HepG2 (cell line): ENCODE data around the gene FNBP1L. TPM values are rescaled to one million over a fixed set of nuclear protein-coding genes. Genes with fewer than 3 reads are reported as not detected.
A peak's percentile ranks its signal among the peaks of the same experiment; 100 is the strongest.

Source experiments
- CC2D1A ChIP-seq: sonication (generic); formaldehyde crosslinking; IDR thresholded peaks from 2 replicates; pipeline ENCODE4 v1.8.1; 2023; ENCODE audit warnings: mild to moderate bottlenecking, missing genetic modification reagents
- CREM ChIP-seq, 2 experiments: sonication (generic) in 1 of 2; formaldehyde crosslinking in 1 of 2; IDR thresholded peaks; 2 replicates each; pipeline versions ENCODE4 v1.4.0 to v1.6.1; 2016 to 2020; ENCODE audit warnings: antibody characterized with exemption in 1 of 2, mild to moderate bottlenecking in 1 of 2, missing genetic modification reagents in 1 of 2
- CSRNP2 ChIP-seq: sonication (generic); formaldehyde crosslinking; conservative IDR thresholded peaks from 2 replicates; pipeline ENCODE4 v1.8.0; 2022; ENCODE audit warnings: low read depth, missing genetic modification reagents
- ETV6 ChIP-seq: sonication (generic); formaldehyde crosslinking; conservative IDR thresholded peaks from 2 replicates; pipeline ENCODE4 v1.4.0; 2020; ENCODE audit warnings: missing genetic modification reagents
- IRF1 ChIP-seq: sonication (generic); formaldehyde crosslinking; IDR thresholded peaks from 2 replicates; pipeline ENCODE4 v1.4.0; 2020; ENCODE audit warnings: low read depth, mild to moderate bottlenecking, missing genetic modification reagents
- SP2 ChIP-seq: sonication (generic); formaldehyde crosslinking; IDR thresholded peaks from 2 replicates; pipeline ENCODE4 v1.5.1; 2020; ENCODE audit warnings: mild to moderate bottlenecking, missing genetic modification reagents
- SRSF1 ChIP-seq: fragments of 200-400 bp; formaldehyde crosslinking; optimal IDR thresholded peaks from 2 replicates; pipeline ENCODE3; 2017; ENCODE audit warnings: mild to moderate bottlenecking, low read depth, low read length, moderate library complexity
- SRY ChIP-seq: sonication (generic); formaldehyde crosslinking; IDR thresholded peaks from 2 replicates; pipeline ENCODE4 v1.8.0; 2022; ENCODE audit warnings: mild to moderate bottlenecking, missing genetic modification reagents
- TEAD2 ChIP-seq: sonication (generic); formaldehyde crosslinking; IDR thresholded peaks from 2 replicates; pipeline ENCODE4 v1.9.0; 2021; ENCODE audit warnings: missing genetic modification reagents
- TRIM22 ChIP-seq: fragments of 450-650 bp; IDR thresholded peaks from 2 replicates; pipeline ENCODE4 v1.6.1; 2017
- UBTF ChIP-seq: sonication (generic); formaldehyde crosslinking; IDR thresholded peaks from 2 replicates; pipeline ENCODE4 v1.4.0; 2020; ENCODE audit warnings: mild to moderate bottlenecking, missing genetic modification reagents
- ZBTB25 ChIP-seq: IDR thresholded peaks from 2 replicates; pipeline ENCODE4 v1.6.1; 2018; ENCODE audit warnings: missing genetic modification reagents
- ZFAT ChIP-seq: sonication (generic); formaldehyde crosslinking; conservative IDR thresholded peaks from 2 replicates; pipeline ENCODE4 v1.8.1; 2023; ENCODE audit warnings: missing genetic modification reagents, inconsistent platforms
- ZNF264 ChIP-seq: sonication (generic); formaldehyde crosslinking; IDR thresholded peaks from 2 replicates; pipeline ENCODE4 v1.4.0; 2020; ENCODE audit warnings: missing genetic modification reagents
- ZNF354B ChIP-seq: sonication (generic); formaldehyde crosslinking; IDR thresholded peaks from 2 replicates; pipeline ENCODE4 v1.8.0; 2022; ENCODE audit warnings: mild to moderate bottlenecking, missing genetic modification reagents
- ZNF614 ChIP-seq: IDR thresholded peaks from 2 replicates; pipeline ENCODE4 v1.6.1; 2018; ENCODE audit warnings: missing biosample characterization, missing genetic modification reagents, inconsistent platforms, borderline replicate concordance
- ZNF703 ChIP-seq: sonication (generic); formaldehyde crosslinking; IDR thresholded peaks from 2 replicates; pipeline ENCODE4 v1.5.1; 2020; ENCODE audit warnings: missing genetic modification reagents, mild to moderate bottlenecking, moderate library complexity, borderline replicate concordance
- ZNF816 ChIP-seq: sonication (generic); formaldehyde crosslinking; IDR thresholded peaks from 2 replicates; pipeline ENCODE4 v1.8.0; 2022; ENCODE audit warnings: missing genetic modification reagents, mild to moderate bottlenecking, borderline replicate concordance
- ZNF878 ChIP-seq: sonication (generic); formaldehyde crosslinking; IDR thresholded peaks from 2 replicates; pipeline ENCODE4 v1.8.1; 2023; ENCODE audit warnings: mild to moderate bottlenecking, missing genetic modification reagents, moderate library complexity
- polyA plus RNA-seq, 8 experiments: library from polyadenylated mRNA; depleted of rRNA in 3 of 8; stranded (reverse) in 7 of 8; unstranded in 1 of 8; fragments of >200 nt; fragmentation: Illumina TruSeq in 4 of 8; extraction: Trizol in 4 of 8; gene quantifications; 2 replicates each; pipeline versions ENCODE4 v1.2.1 to v1.2.3, GENCODE V29; 2011 to 2016; ENCODE audit warnings: low read depth in 4 of 8, missing spikeins in 1 of 8, mixed read lengths in 1 of 8; ENCODE audit not compliant: insufficient read depth in 1 of 8
- total RNA-seq, 5 experiments: library from RNA; depleted of rRNA; stranded (reverse); fragments of >200 nt; fragmentation: Illumina TruSeq; extraction: Trizol; gene quantifications; 2 replicates each; pipeline ENCODE4 v1.2.3, GENCODE V29; 2016; ENCODE audit warnings: low read depth in 1 of 5

Gene FNBP1L
- total and polyA plus RNA-seq, 2 of the 13 experiments (the other 11 are each of a cell fraction or from before 2014, with no cell fraction given): 24.1 to 27.1 TPM

GRCh38 chr1:93591676-93592550 lies 144.0 kb downstream of the FNBP1L start (continued):
- TF ChIP-seq ETV6 (CRISPR knock-in tag) (no peak), ZNF816 (no peak), ZNF703 (CRISPR knock-in tag) (peak; percentile 63; the same call in 1 of the 2 replicates), CC2D1A (no peak; the same call in 1 of the 2 replicates), ZBTB25 (CRISPR knock-in tag) (peak; percentile 67), UBTF (CRISPR knock-in tag) (peak; percentile 77), ZNF614 (CRISPR knock-in tag) (peak; percentile 92), TRIM22 (no peak), ZNF264 (CRISPR knock-in tag) (no peak), ZNF878 (peak; percentile 66; the same call in 1 of the 2 replicates), TEAD2 (no peak), SP2 (CRISPR knock-in tag) (no peak), CREM (IDR thresholded peaks at IDR 0.05) (peak; percentile 56), CREM (CRISPR knock-in tag; IDR thresholded peaks at IDR 0.05) (no peak), SRSF1 (no peak), SRY (CRISPR knock-in tag) (no peak; the same call in 1 of the 2 replicates), ZNF354B (CRISPR knock-in tag) (no peak), IRF1 (CRISPR knock-in tag) (no peak), CSRNP2 (CRISPR knock-in tag) (no peak), ZFAT (CRISPR knock-in tag) (no peak)
